RWPE2 (cell line): ENCODE measurements around the gene SPACDR.

Source experiments
- ATAC-seq: fragments of 200-7000 bp; cut with Tn5 transposase; 3 replicates; pipeline ENCODE4 v1.9.1; 2021; ENCODE audit warnings: low read depth
- DNase-seq: peaks from one replicate; pipeline ENCODE4 v3.0.0-alpha.2; 2020; ENCODE audit warnings: low spot score
- H3K27ac ChIP-seq: fragments of 450-650 bp; 2 replicates; pipeline ENCODE4 v1.5.1; 2017; ENCODE audit warnings: mild to moderate bottlenecking; ENCODE audit not compliant: poor library complexity, severe bottlenecking
- H3K27me3 ChIP-seq: fragments of 250-450 bp; sonication (Bioruptor Pico); 2 replicates; pipeline ENCODE4 v1.5.1; 2021; ENCODE audit warnings: mild to moderate bottlenecking, moderate library complexity; ENCODE audit not compliant: insufficient read depth, poor library complexity, severe bottlenecking
- H3K36me3 ChIP-seq: fragments of 250-450 bp; sonication (Bioruptor Pico); 2 replicates; pipeline ENCODE4 v1.5.1; 2020; ENCODE audit warnings: low read depth, mild to moderate bottlenecking, moderate library complexity
- H3K4me1 ChIP-seq: fragments of 250-450 bp; sonication (Bioruptor Pico); 2 replicates; pipeline ENCODE4 v1.5.1; 2021; ENCODE audit warnings: mild to moderate bottlenecking, moderate library complexity; ENCODE audit not compliant: insufficient read depth, poor library complexity, severe bottlenecking
- H3K4me3 ChIP-seq: fragments of 250-450 bp; sonication (Bioruptor Pico); 2 replicates; pipeline ENCODE4 v1.5.1; 2021; ENCODE audit warnings: mild to moderate bottlenecking, moderate library complexity; ENCODE audit not compliant: severe bottlenecking
- H3K9me3 ChIP-seq: fragments of 250-450 bp; sonication (Bioruptor Pico); 2 replicates; pipeline ENCODE4 v1.5.1; 2021; ENCODE audit warnings: mild to moderate bottlenecking, moderate library complexity; ENCODE audit not compliant: severe bottlenecking
- TF ChIP-seq, protein P1 (sequence below): fragments of 450-650 bp; IDR thresholded peaks from one replicate; pipeline ENCODE4 v1.5.1; 2017; ENCODE audit warnings: mild to moderate bottlenecking, moderate library complexity; ENCODE audit not compliant: poor library complexity, severe bottlenecking

SPACDR gene

DNA sequence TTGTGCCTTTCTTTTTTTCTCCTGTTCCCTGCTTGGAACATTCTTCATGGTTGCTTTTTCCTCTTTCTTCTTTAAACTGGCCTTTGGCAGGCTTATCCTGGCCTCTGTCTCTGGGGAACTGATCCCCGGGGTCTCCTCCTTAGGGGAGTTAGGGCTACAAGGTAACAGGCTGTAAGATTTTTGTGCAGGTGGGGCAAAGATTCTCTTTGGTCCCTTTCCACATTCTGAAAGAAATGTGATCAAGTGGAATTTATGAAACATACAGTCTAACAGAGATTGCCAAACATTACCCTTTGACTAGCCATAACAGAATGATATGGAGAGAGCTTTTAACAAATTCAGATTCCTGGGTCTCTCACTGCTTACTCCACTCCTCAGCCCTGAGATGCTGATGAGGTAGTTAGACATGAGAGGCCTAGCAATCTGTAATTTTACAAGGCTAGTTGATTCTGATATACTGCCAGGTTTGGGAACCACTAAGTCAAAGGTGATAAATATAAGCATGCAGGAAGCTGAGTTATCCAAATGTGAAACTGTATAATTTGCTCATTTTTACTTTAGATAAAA, 44.3 kb downstream of the SPACDR start:
- TF ChIP-seq, protein P1, sequence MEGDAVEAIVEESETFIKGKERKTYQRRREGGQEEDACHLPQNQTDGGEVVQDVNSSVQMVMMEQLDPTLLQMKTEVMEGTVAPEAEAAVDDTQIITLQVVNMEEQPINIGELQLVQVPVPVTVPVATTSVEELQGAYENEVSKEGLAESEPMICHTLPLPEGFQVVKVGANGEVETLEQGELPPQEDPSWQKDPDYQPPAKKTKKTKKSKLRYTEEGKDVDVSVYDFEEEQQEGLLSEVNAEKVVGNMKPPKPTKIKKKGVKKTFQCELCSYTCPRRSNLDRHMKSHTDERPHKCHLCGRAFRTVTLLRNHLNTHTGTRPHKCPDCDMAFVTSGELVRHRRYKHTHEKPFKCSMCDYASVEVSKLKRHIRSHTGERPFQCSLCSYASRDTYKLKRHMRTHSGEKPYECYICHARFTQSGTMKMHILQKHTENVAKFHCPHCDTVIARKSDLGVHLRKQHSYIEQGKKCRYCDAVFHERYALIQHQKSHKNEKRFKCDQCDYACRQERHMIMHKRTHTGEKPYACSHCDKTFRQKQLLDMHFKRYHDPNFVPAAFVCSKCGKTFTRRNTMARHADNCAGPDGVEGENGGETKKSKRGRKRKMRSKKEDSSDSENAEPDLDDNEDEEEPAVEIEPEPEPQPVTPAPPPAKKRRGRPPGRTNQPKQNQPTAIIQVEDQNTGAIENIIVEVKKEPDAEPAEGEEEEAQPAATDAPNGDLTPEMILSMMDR = no peak
- no peak overlapping the region for H3K27ac ChIP-seq
- DNase-seq = no peak

DNA sequence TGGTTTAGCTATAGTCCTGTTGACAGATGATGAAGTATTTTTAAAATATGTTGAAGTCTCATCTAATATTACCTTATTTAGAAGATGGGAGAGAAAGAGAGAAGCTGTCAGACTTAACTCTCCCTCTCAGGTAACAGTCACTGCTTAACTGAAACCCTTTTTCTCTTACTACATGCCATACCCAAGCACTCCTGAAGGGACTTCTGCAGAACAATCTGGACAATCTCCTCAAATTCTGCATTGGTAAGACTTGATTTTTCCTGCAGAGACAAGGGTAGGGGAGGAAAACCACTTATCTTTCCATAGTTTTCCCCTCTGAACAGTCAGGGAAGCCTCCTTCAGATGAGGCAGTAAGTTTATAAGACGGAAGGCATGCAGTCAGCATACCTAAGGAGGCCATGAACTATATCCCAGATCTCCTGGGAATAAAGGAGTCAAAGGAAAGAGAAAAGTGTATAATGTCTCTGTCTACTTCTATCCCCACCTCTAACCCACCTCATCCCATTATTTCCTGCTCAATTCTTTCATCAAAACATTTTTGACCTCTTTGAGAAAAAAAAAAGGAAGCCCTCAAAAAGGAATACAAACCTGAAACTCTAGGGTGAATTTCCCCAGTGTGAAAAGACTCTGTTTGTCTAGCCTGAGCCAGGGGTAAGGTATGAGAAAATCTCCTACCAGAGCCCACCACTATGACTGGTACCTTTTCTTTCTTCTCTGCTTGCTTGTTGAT, 45.0 kb downstream of the SPACDR start:
- TF ChIP-seq, protein P1 = no peak
- Histone ChIP-seq H3K9me3 (no peaks in the 10 kb centered on the region), H3K36me3 (no peaks in the 10 kb centered on the region), H3K27me3 (no peaks in the 10 kb centered on the region), H3K27ac (no peak overlapping the region), H3K4me3 (no peak overlapping the region), H3K4me1 (no peaks in the 10 kb centered on the region)
- ATAC-seq (no peak), DNase-seq (no peak)

More for the DNA sequence above, 44.3 kb downstream of the SPACDR start:
- Histone ChIP-seq H3K36me3 (no peaks in the 10 kb centered on the region), H3K9me3 (no peaks in the 10 kb centered on the region), H3K4me3 (no peak overlapping the region), H3K27me3 (no peaks in the 10 kb centered on the region), H3K4me1 (no peaks in the 10 kb centered on the region)
- no peak for ATAC-seq

DNA sequence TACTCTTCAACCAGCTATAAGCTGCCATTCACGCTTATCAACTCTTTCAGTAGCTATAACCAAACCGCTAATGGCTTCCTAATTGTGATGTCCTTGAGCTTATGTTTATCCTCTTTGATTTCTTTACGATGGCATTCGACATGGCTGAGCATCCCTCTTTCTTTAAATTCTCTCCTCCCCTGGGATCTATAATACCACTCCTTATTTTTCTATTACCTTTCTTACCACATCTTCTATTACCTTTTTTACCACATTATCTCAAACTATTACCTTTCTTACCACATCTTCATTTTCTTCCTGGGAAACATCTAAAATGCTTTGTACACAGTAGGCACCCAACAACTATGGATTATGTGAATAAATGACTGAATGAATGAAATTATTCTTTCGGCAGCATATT, 48.6 kb downstream of the SPACDR start:
- H3K9me3 ChIP-seq = no peaks in the 10 kb centered on the region
- H3K36me3 ChIP-seq = no peaks in the 10 kb centered on the region
- H3K4me1 ChIP-seq = no peaks in the 10 kb centered on the region
- ATAC-seq (no peak), DNase-seq (no peak)
- TF ChIP-seq, protein P1 = no peak
- no peak overlapping the region for H3K4me3 ChIP-seq
- no peak overlapping the region for H3K27ac ChIP-seq
- no peaks in the 10 kb centered on the region for H3K27me3 ChIP-seq

DNA sequence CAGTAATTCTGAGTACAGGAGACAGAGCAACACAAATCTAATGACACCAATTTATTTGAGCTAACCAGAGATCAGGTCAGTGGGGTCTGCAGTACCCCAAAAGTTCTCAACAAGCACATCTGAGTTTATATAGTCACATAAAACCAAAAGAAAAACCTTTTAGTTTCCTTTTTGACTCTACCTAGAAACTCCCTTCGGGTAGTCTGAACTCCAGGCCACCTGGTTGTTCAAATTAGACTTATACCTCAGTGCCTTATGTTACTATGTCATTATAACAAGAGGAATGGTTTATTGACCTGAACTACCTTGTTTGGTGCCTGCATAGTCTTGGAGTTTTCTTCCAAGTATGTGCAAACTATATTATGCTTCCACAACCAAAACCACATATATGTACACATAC, 50.2 kb downstream of the SPACDR start:
- DNase-seq = no peak
- H3K4me3 ChIP-seq = no peak overlapping the region
- no peak for ATAC-seq
- H3K9me3 ChIP-seq = no peaks in the 10 kb centered on the region
- TF ChIP-seq, protein P1 = no peak
- no peaks in the 10 kb centered on the region for H3K27me3 ChIP-seq
- no peaks in the 10 kb centered on the region for H3K4me1 ChIP-seq
- H3K27ac ChIP-seq = no peak overlapping the region
- H3K36me3 ChIP-seq = no peaks in the 10 kb centered on the region

DNA sequence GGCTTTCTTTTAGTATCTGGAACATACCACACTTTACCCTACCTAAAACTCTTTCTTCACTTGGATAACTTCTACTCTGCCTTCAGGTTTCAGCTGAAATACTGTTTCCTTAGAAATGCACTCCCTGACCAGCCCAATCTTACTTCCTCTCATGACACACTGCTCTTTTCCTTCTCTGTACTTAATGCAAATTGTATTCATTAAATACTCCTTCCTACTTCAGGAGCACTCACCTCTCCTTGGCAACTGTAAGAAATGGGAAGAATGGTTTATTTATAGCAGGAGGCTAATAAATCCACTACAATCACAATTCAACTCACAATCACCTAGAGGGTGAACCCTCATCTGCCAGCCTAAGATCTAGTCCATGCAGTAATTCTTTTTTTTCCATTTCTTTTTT, 50.7 kb downstream of the SPACDR start:
- H3K27ac ChIP-seq = no peak overlapping the region
- no peaks in the 10 kb centered on the region for H3K27me3 ChIP-seq
- H3K36me3 ChIP-seq = no peaks in the 10 kb centered on the region
- TF ChIP-seq, protein P1 = no peak
- ATAC-seq (peak; percentile 17; the same call in 1 of the 3 replicates), DNase-seq (no peak)
- H3K4me3 ChIP-seq = no peak overlapping the region
- no peaks in the 10 kb centered on the region for H3K9me3 ChIP-seq
- no peaks in the 10 kb centered on the region for H3K4me1 ChIP-seq
